ENCODE results near the gene C12orf60.

Gene C12orf60

DNA sequence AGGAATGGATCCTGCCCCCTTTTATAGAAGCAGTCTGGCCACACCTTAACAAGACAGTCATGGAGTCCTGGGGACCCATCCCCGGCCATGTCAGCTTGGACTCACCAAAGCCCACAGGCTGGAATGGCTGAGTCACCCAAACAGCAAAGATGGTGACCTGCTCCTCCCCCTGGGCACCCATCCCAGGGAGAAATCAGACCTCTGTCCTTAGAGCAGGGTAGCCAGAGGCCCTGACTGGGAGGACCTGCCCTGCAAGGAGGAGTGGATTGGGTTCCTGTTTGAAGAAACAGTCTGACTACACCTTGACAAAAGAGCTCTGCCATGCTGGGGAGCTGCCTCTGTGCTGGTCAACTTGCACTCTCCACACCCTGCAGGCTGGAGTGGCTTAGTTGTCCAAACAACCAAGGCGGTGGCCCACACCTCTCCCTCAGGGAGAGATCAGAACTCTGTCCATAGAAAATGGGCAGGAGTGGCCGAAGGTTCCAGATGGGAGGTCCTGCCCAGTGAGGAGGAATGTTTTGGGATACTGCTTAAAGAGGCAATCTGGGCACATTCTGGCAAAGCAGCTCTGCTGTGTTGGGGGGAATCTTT is 65.5 kb downstream of the C12orf60 start:
- no peak for DNase-seq (ENCODE audit: extremely low read depth, low read depth)
- TF ChIP-seq, protein P1, sequence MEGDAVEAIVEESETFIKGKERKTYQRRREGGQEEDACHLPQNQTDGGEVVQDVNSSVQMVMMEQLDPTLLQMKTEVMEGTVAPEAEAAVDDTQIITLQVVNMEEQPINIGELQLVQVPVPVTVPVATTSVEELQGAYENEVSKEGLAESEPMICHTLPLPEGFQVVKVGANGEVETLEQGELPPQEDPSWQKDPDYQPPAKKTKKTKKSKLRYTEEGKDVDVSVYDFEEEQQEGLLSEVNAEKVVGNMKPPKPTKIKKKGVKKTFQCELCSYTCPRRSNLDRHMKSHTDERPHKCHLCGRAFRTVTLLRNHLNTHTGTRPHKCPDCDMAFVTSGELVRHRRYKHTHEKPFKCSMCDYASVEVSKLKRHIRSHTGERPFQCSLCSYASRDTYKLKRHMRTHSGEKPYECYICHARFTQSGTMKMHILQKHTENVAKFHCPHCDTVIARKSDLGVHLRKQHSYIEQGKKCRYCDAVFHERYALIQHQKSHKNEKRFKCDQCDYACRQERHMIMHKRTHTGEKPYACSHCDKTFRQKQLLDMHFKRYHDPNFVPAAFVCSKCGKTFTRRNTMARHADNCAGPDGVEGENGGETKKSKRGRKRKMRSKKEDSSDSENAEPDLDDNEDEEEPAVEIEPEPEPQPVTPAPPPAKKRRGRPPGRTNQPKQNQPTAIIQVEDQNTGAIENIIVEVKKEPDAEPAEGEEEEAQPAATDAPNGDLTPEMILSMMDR (IDR thresholded peaks at IDR 0.05; ENCODE audit: low read depth, low read length, missing control alignments) = no peak

DNA sequence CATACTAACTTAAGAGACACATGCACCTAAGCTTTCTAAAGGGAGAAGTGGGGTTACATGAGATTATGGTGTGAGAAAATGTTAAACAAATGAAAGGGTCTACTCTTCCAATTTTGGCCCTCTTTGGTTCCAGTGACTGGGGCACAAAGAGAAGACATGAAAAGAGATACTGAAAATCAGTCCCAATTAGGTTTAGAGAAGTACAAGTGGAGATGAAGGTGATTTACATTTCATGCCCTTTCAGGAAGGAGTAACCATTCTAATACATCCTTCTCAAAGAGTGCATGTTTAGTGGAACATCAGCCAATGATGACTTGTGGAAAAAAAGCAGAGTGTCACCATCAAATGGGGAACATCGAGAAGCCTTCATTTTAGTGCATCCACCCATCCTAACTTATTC is 67.8 kb downstream of the C12orf60 start:
- TF ChIP-seq, protein P1 (IDR thresholded peaks at IDR 0.05; ENCODE audit: low read depth, low read length, missing control alignments) = no peak
- H3K4me3 ChIP-seq (replicated peaks; ENCODE audit: low read depth, low read length) = no peak overlapping the region
- DNase-seq (ENCODE audit: extremely low read depth, low read depth) = no peak

More for the DNA sequence above, 65.5 kb downstream of the C12orf60 start:
- H3K4me3 ChIP-seq (replicated peaks; ENCODE audit: low read depth, low read length) = no peak overlapping the region

DNA sequence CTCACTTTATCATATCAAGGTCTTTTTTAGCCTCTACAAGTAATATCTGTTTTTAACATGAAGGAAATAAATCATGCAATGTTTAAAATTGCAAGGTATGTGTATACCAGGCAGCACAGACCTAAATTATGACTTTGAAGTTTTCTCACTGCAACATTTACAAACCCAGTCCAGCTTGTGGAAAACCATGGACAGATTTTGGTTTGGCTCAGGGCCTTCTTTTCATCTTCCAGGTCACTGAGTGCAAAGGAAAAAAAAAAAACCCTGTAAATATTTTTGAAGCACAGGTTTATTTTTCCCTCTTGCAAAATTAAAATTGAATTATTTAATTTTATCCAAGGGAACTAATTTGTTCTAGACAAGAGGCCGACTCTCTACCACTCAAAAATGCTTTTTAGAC is 68.4 kb downstream of the C12orf60 start:
- no peak for DNase-seq (ENCODE audit: extremely low read depth, low read depth)
- no peak overlapping the region for H3K4me3 ChIP-seq (replicated peaks; ENCODE audit: low read depth, low read length)
- TF ChIP-seq, protein P1 (IDR thresholded peaks at IDR 0.05; ENCODE audit: low read depth, low read length, missing control alignments) = no peak

DNA sequence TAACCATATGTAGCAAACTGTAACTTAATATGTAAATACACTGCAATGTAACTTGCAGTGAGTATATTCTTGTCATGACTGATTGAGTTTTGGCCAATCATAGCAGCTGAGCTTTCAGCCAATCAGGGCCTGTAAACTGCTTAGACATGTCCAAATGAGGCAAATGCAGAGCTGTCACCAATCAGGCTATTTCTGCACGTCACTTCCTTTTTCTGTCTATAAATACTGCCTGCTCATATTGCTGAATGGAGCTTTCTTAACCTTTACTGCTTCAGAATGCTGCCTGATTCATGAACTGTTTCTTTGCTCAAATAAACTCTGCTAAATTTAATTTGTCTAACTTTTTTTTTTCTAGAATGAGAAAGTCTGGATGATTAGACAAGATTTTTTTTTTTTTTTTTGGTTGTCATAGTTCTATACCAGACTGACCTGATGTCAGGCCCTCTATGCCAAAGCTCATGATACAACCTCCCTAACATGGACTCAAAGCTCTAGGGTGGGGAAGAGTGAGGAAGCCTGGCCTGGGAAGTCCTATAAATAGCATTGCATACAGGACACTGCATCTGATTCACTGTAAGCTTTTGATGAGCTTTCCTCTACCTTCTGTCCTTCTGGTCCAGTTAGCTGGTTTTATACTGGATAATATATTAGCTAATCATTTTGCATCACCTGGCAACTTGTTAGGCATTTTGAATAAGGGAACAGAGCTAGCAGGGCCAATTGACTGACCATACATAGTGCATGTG is 70.1 kb downstream of the C12orf60 start:
- no peak for DNase-seq (ENCODE audit: extremely low read depth, low read depth)
- TF ChIP-seq, protein P1 (IDR thresholded peaks at IDR 0.05; ENCODE audit: low read depth, low read length, missing control alignments) = no peak
- no peak overlapping the region for H3K4me3 ChIP-seq (replicated peaks; ENCODE audit: low read depth, low read length)
